HAP-1 (cell line): Measurements from ENCODE around the gene AMBRA1.
"Not testable (repeated sequence)": the region's sequence is repeated elsewhere in the genome, so short reads cannot be mapped to it uniquely, and the experiment has no call there.

Source experiments
- DNase-seq, 2 experiments: peaks; one replicate each; pipeline ENCODE4 v3.0.0-alpha.2; 2016 to 2020; ENCODE audit warnings: low spot score in 2 of 2
- H3K27me3 ChIP-seq: fragments of 250-450 bp; sonication (Bioruptor Pico); 2 replicates; pipeline ENCODE4 v1.5.1; 2020; ENCODE audit warnings: low read depth, mild to moderate bottlenecking, moderate library complexity
- H3K36me3 ChIP-seq: fragments of 250-450 bp; sonication (Bioruptor Pico); replicated peaks from 2 replicates; pipeline ENCODE4 v1.5.1; 2020; ENCODE audit warnings: mild to moderate bottlenecking
- H3K4me1 ChIP-seq: fragments of 250-450 bp; sonication (Bioruptor Pico); 2 replicates; pipeline ENCODE4 v1.5.1; 2020; ENCODE audit warnings: mild to moderate bottlenecking
- H3K4me3 ChIP-seq: fragments of 250-450 bp; sonication (Bioruptor Pico); 2 replicates; pipeline ENCODE4 v1.5.1; 2020; ENCODE audit warnings: mild to moderate bottlenecking, moderate library complexity
- H3K9me3 ChIP-seq: fragments of 250-450 bp; sonication (Bioruptor Pico); 2 replicates; pipeline ENCODE4 v1.5.1; 2020; ENCODE audit warnings: mild to moderate bottlenecking, moderate library complexity
- in situ Hi-C: fragments of 300-500 bp; cut with MboI; formaldehyde crosslinking; loops from 3 replicates; pipeline ENCODE4 v1.14.3; 2020; ENCODE audit warnings: low sequenced_read_pairs, inconsistent platforms, mixed read lengths

The AMBRA1 gene

DNA sequence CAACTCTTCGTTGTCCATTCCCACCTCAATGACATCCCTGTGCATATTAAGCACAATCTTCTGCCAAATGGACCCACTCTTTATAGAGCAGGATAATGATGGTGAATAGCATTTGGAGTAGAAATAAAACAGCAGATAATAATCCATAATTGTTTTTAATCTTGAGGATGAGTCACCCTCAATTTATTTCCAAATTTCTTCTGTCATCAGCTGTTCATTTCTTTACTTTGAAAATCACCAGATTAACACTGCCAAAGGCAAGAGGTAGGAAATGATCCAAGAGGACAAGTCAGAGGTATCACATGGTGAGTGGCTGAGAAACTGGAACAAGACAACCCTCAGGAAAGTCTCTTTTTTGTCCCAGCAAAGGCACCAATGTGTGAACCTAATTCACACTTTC is 7.3 kb upstream of the AMBRA1 start:
- Histone ChIP-seq H3K4me1 (no peaks in the 10 kb centered on the region), H3K36me3 (no peaks in the 10 kb centered on the region), H3K4me3 (no peak overlapping the region), H3K9me3 (no peaks in the 10 kb centered on the region), H3K27me3 (no peaks in the 10 kb centered on the region)
- DNase-seq: no peak
- in situ Hi-C loops: no loop called here

- no peaks in the 10 kb centered on the region for H3K36me3 ChIP-seq
- no peaks in the 10 kb centered on the region for H3K4me1 ChIP-seq
- no peaks in the 10 kb centered on the region for H3K27me3 ChIP-seq
- H3K9me3 ChIP-seq: no peaks in the 10 kb centered on the region
- no peak overlapping the region for H3K4me3 ChIP-seq
- no peak for DNase-seq
- in situ Hi-C loops: no loop called here
Measured at GRCh38 chr11:46600194-46600960, 6.6 kb upstream of the AMBRA1 start.

GRCh38 chr11:46599340-46600193 is 5.7 kb upstream of the AMBRA1 start:
- Histone ChIP-seq H3K4me1 (no peaks in the 10 kb centered on the region), H3K4me3 (no peak overlapping the region), H3K36me3 (no peaks in the 10 kb centered on the region), H3K9me3 (no peaks in the 10 kb centered on the region), H3K27me3 (no peaks in the 10 kb centered on the region)
- no peak for DNase-seq
- in situ Hi-C loops: no loop called here

DNA sequence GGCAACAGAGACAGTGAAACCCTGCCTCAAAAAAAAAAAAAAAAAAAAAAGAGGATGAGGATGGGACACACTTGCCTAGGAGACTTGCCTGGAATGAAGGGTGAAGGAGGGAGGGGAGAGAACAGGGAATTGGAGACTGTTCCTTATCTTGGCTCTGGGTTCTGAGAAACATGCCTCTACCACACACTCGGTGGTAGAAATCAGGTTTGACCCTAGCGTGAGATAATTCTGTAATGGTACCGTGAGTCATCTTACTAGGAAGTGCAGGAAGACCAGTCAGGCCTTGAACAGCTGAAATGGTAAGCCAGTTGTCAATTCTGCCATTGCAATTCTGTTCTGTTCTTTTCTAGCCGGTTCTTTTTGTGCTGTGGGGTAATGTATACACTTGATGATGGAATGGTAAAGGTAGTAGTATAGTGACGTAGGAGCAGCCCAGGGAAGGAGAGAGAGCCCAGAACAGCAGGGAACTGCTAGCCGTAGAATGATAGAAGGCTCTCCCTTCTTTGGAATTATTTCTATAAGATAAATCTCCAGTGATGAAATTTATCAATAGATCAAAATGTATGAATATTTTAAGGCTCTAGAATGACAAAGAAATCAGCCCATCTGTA is 3.9 kb upstream of the AMBRA1 start:
- in situ Hi-C loops: no loop called here
- Histone ChIP-seq H3K4me3 (no peak overlapping the region), H3K36me3 (no peaks in the 10 kb centered on the region), H3K4me1 (peaks cover 8% of the 10 kb centered on the region), H3K9me3 (no peaks in the 10 kb centered on the region), H3K27me3 (no peaks in the 10 kb centered on the region)
- DNase-seq: no peak

DNA sequence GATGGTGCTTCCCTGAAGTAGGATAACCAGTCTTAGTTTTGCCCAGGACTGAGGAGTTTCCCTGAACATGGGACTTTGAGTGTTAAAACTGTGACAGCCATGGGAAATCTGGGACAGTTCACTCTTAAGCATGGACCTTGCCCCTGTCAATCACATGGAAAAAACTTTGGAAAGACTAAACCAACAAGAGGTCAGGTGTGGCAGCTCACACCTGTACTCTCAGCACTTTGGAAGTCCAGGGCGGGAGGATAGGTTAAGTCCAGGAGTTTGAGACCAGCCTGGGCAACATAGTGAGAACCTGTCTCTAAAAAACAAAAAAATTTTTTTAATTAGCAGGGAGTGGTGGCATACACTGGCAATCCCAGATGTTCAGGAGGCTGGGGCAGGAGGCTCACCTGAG is 3.3 kb upstream of the AMBRA1 start:
- in situ Hi-C loops: no loop called here

GRCh38 chr11:46594785-46595184 is 962 bp upstream of the AMBRA1 start:
- no peak for DNase-seq
- peaks cover 11% of the 10 kb centered on the region for H3K4me1 ChIP-seq
- no peak overlapping the region for H3K4me3 ChIP-seq
- in situ Hi-C loops: no loop called here
- H3K9me3 ChIP-seq: no peaks in the 10 kb centered on the region
- no peaks in the 10 kb centered on the region for H3K27me3 ChIP-seq
- H3K36me3 ChIP-seq: no peaks in the 10 kb centered on the region

More for the DNA sequence above, 3.3 kb upstream of the AMBRA1 start:
- peaks cover 9% of the 10 kb centered on the region for H3K4me1 ChIP-seq
- H3K9me3 ChIP-seq: no peaks in the 10 kb centered on the region
- H3K27me3 ChIP-seq: no peaks in the 10 kb centered on the region
- DNase-seq: no peak
- no peak overlapping the region for H3K4me3 ChIP-seq
- no peaks in the 10 kb centered on the region for H3K36me3 ChIP-seq

- in situ Hi-C loops: no loop called here
- H3K4me1 ChIP-seq: peaks cover 11% of the 10 kb centered on the region
- DNase-seq: no peak
- no peaks in the 10 kb centered on the region for H3K27me3 ChIP-seq
- peak overlapping the region; percentile 73 for H3K4me3 ChIP-seq
- H3K9me3 ChIP-seq: no peaks in the 10 kb centered on the region
- H3K36me3 ChIP-seq: no peaks in the 10 kb centered on the region
Measured at GRCh38 chr11:46594374-46594700, 514 bp upstream of the AMBRA1 start.

- in situ Hi-C loops: no loop called here
- Histone ChIP-seq H3K4me3 (no peak overlapping the region), H3K4me1 (peaks cover 11% of the 10 kb centered on the region), H3K27me3 (no peaks in the 10 kb centered on the region), H3K9me3 (no peaks in the 10 kb centered on the region), H3K36me3 (no peaks in the 10 kb centered on the region)
- DNase-seq: peak in 1 of 2 experiments; percentile 14
Measured at GRCh38 chr11:46590740-46591605, 2.9 kb downstream of the AMBRA1 start.

- in situ Hi-C loops: no loop called here
Measured at GRCh38 chr11:46588915-46589314, 4.9 kb downstream of the AMBRA1 start.

DNA sequence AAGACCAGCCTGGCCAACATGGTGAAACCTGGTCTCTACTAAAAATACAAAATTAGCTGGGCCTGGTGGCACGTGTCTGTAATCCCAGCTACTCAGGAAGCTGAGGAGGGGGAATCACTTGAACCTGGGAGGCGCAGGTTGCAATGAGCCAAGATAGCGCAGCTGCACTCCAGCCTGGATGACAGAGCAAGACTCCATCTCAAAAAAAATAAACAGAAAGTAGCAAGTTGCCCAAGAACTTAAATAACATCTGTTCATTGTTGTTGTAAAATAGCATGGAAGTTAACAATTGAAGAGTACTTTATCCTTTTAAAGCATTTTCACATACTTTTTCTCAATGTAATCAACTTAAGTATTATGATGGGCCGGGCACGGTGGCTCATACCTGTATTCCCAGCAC is 5.7 kb downstream of the AMBRA1 start:
- Histone ChIP-seq H3K36me3 (0 out of 2 replicates have a peak, but pooled peaks cover 3% of the 10 kb centered on the region), H3K4me3 (no peak overlapping the region), H3K9me3 (no peaks in the 10 kb centered on the region), H3K27me3 (no peaks in the 10 kb centered on the region), H3K4me1 (peaks cover 6% of the 10 kb centered on the region)
- in situ Hi-C loops: no loop called here
- DNase-seq: no peak

More at GRCh38 chr11:46588915-46589314, 4.9 kb downstream of the AMBRA1 start:
- H3K4me1 ChIP-seq: peaks cover 6% of the 10 kb centered on the region
- 0 out of 2 replicates have a peak, but pooled peaks cover 3% of the 10 kb centered on the region for H3K36me3 ChIP-seq
- H3K9me3 ChIP-seq: no peaks in the 10 kb centered on the region
- H3K4me3 ChIP-seq: no peak overlapping the region
- no peak for DNase-seq
- no peaks in the 10 kb centered on the region for H3K27me3 ChIP-seq

DNA sequence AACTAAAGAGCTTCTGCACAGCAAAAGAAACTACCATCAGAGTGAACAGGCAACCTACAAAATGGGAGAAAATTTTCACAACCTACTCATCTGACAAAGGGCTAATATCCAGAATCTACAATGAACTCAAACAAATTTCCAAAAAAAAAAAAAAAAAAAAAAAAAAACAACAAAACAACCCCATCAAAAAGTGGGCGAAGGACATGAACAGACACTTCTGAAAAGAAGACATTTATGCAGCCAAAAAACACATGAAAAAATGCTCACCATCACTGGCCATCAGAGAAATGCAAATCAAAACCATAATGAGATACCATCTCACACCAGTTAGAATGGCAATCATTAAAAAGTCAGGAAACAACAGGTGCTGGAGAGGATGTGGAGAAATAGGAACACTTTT is 10.3 kb downstream of the AMBRA1 start:
- in situ Hi-C loops, H3K27me3 ChIP-seq, H3K4me1 ChIP-seq, H3K9me3 ChIP-seq, DNase-seq, H3K4me3 ChIP-seq, H3K36me3 ChIP-seq: not testable (repeated sequence)

DNA sequence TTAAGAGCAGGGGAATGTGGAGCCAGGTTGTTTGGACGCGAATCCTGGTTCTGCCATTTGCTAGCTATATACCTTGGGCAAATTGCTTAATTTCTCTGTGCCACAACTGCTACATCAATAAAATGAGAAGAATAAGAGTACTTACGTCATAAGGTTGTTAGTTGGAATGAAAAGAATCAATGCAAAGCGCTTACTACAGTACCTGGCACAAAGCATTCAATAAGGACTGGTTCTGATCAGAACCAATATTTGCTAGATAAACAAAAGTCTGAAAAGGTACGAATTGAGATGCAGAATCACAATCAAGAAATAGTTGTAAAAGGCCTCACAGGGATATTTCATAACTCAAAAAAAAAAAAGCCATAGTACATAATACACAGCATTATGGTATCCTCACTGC is 11.2 kb downstream of the AMBRA1 start:
- H3K36me3 ChIP-seq: peaks cover 3% of the 10 kb centered on the region; the same call in 1 of the 2 replicates
- DNase-seq: no peak
- no peaks in the 10 kb centered on the region for H3K27me3 ChIP-seq
- in situ Hi-C loops: no loop called here
- no peaks in the 10 kb centered on the region; the same call in 1 of the 2 replicates for H3K9me3 ChIP-seq
- no peaks in the 10 kb centered on the region; the same call in 1 of the 2 replicates for H3K4me1 ChIP-seq
- no peak overlapping the region for H3K4me3 ChIP-seq

- DNase-seq: no peak
- no peaks in the 10 kb centered on the region for H3K9me3 ChIP-seq
- no peaks in the 10 kb centered on the region; the same call in 1 of the 2 replicates for H3K36me3 ChIP-seq
- no peak overlapping the region for H3K4me3 ChIP-seq
- no peaks in the 10 kb centered on the region for H3K4me1 ChIP-seq
- in situ Hi-C loops: no loop called here
- H3K27me3 ChIP-seq: no peaks in the 10 kb centered on the region
Measured at GRCh38 chr11:46577058-46577457, 16.8 kb downstream of the AMBRA1 start.
